GM20000 (cell line): ENCODE measurements around the gene ZNF175.

Experiments used
- DNase-seq: peaks from one replicate; pipeline ENCODE4 v3.0.0; 2012; ENCODE audit warnings: low spot score
- CTCF ChIP-seq: IDR thresholded peaks from 2 replicates; pipeline ENCODE4 v1.5.1; 2012; ENCODE audit warnings: mild to moderate bottlenecking, control low read depth; ENCODE audit errors: extremely low read depth, missing control alignments

The ZNF175 gene

GRCh38 chr19:51570962-51571575, at the start of gene ZNF175:
TSS of gene ZNF175 (plus strand) at chr19:51571283. CDS start at chr19:51573330, 2,047 bp downstream.
- DNase-seq, result peak; percentile 76
- TF ChIP-seq CTCF, result no peak

GRCh38 chr19:51521357-51521756, 49.7 kb upstream of the ZNF175 start:
- DNase-seq, result no peak
- TF ChIP-seq CTCF, result no peak

- no peak for DNase-seq
- no peak for TF ChIP-seq CTCF
These were observed 49.3 kb upstream of the ZNF175 start for GRCh38 chr19:51521781-51522180.

GRCh38 chr19:51524666-51525264, 46.3 kb upstream of the ZNF175 start:
- no peak for TF ChIP-seq CTCF
- DNase-seq, result no peak

GRCh38 chr19:51525651-51526050, 45.4 kb upstream of the ZNF175 start:
- DNase-seq, result no peak
- TF ChIP-seq CTCF, result no peak

GRCh38 chr19:51529301-51529700, 41.8 kb upstream of the ZNF175 start:
- no peak for TF ChIP-seq CTCF

GRCh38 chr19:51530616-51531015, 40.5 kb upstream of the ZNF175 start:
- no peak for DNase-seq
- TF ChIP-seq CTCF, result no peak

More at GRCh38 chr19:51529301-51529700, 41.8 kb upstream of the ZNF175 start:
- DNase-seq, result no peak
